ENCODE results near the gene PMEL. TPM values are rescaled to one million over a fixed set of nuclear protein-coding genes. Genes with fewer than 3 reads are reported as not detected.

PMEL gene
- total RNA-seq, 1 experiment from 2014 or later, result 2.0 TPM

GRCh38 chr12:55969356-55969755, 3.5 kb upstream of the PMEL start:
- POLR2A ChIA-PET (ENCODE audit: unreplicated experiment), result no interaction called here

GRCh38 chr12:55966408-55967281, 803 bp upstream of the PMEL start, which contains the start of gene CDK2:
CDK2 (plus strand) TSS chr12:55966830; CDS start chr12:55967009, 179 bp downstream.
- no peak within 1 kb of the TSS; the same call in 1 of the 2 replicates for H3K27ac ChIP-seq (ENCODE audit: low read length)
- H3K27me3 ChIP-seq (ENCODE audit: low read length), result no peaks in the 10 kb centered on the region
- intact Hi-C loops (cut with micrococcal nuclease), result no loop called here
- H3K9me3 ChIP-seq (ENCODE audit: low read length), result no peaks in the 10 kb centered on the region
- H3K4me1 ChIP-seq (ENCODE audit: insufficient read depth, low read length), result peaks cover 24% of the 10 kb centered on the region
- no peaks in the 10 kb centered on the region for H3F3A ChIP-seq (ENCODE audit: low read length, unreplicated experiment)
- BruUV-seq (replicated peaks), result TSS peak; percentile 73
- peak within 1 kb of the TSS; percentile 87 for H3K9ac ChIP-seq (ENCODE audit: low read length)
- ChIA-PET POLR2A (ENCODE audit: unreplicated experiment) (no interaction called here), CTCF (interaction anchor here (0.7 to 1.2 kb wide), 2 partner anchors 63 to 228 kb away, joined by 12 to 14 read pairs; no protein-coding TSS in a partner anchor)
- peaks cover 25% of the 10 kb centered on the region for H3K79me2 ChIP-seq (ENCODE audit: low read length)
- peak within 1 kb of the TSS; percentile 90 for H2AFZ ChIP-seq (ENCODE audit: low read length)
- H3K4me2 ChIP-seq (ENCODE audit: low read length), result peak within 1 kb of the TSS; percentile 89
- 0 out of 2 replicates have a peak, but pooled peaks cover 2% of the 10 kb centered on the region for H3K36me3 ChIP-seq (ENCODE audit: low read depth, low read length)
- no peak for TF ChIP-seq EZH2 (IDR thresholded peaks at IDR 0.05; ENCODE audit: low read length, unreplicated experiment)
- TF ChIP-seq EZH2phosphoT487 (IDR thresholded peaks at IDR 0.05; ENCODE audit: borderline replicate concordance, low read length), result no peak
- TF ChIP-seq CTCF (conservative IDR thresholded peaks at IDR 0.05; ENCODE audit: low read depth, low read length), result no peak
- DNase-seq, result peak; percentile 86
- peak; percentile 96 for ATAC-seq
- peak within 1 kb of the TSS; percentile 80 for H3K4me3 ChIP-seq (ENCODE audit: low read length)
- no peaks in the 10 kb centered on the region for H3K9me2 ChIP-seq (replicated peaks; ENCODE audit: low read length)
- H4K20me1 ChIP-seq (ENCODE audit: low read length), result no peaks in the 10 kb centered on the region

More at GRCh38 chr12:55969356-55969755, 3.5 kb upstream of the PMEL start:
- no peak for DNase-seq
- H3K9me3 ChIP-seq (ENCODE audit: low read length), result no peaks in the 10 kb centered on the region
- no peaks in the 10 kb centered on the region for H3K27me3 ChIP-seq (ENCODE audit: low read length)
- H3F3A ChIP-seq (ENCODE audit: low read length, unreplicated experiment), result peaks cover 5% of the 10 kb centered on the region
- H3K4me1 ChIP-seq (ENCODE audit: insufficient read depth, low read length), result peaks cover 37% of the 10 kb centered on the region
- no peak for ATAC-seq
- peaks cover 30% of the 10 kb centered on the region for H3K79me2 ChIP-seq (ENCODE audit: low read length)
- H3K36me3 ChIP-seq (ENCODE audit: low read depth, low read length), result 0 out of 2 replicates have a peak, but pooled peaks cover 2% of the 10 kb centered on the region
- no peaks in the 10 kb centered on the region for H4K20me1 ChIP-seq (ENCODE audit: low read length)
- H3K4me3 ChIP-seq (ENCODE audit: low read length), result no peak overlapping the region
- BruUV-seq (replicated peaks), result no TSS peak
- intact Hi-C loops (cut with micrococcal nuclease), result no loop called here
- no peak overlapping the region for H3K4me2 ChIP-seq (ENCODE audit: low read length)
- CTCF ChIA-PET, result no interaction called here
- no peak overlapping the region for H3K9ac ChIP-seq (ENCODE audit: low read length)
- H2AFZ ChIP-seq (ENCODE audit: low read length), result no peak overlapping the region
- TF ChIP-seq EZH2 (IDR thresholded peaks at IDR 0.05; ENCODE audit: low read length, unreplicated experiment) (no peak), CTCF (conservative IDR thresholded peaks at IDR 0.05; ENCODE audit: low read depth, low read length) (no peak), EZH2phosphoT487 (IDR thresholded peaks at IDR 0.05; ENCODE audit: borderline replicate concordance, low read length) (no peak)
- H3K9me2 ChIP-seq (replicated peaks; ENCODE audit: low read length), result no peaks in the 10 kb centered on the region
- no peak overlapping the region for H3K27ac ChIP-seq (ENCODE audit: low read length)

- ATAC-seq (no peak), DNase-seq (no peak)
- Histone ChIP-seq H3K4me2 (ENCODE audit: low read length) (no peak overlapping the region), H3K9me2 (replicated peaks; ENCODE audit: low read length) (no peaks in the 10 kb centered on the region), H3F3A (ENCODE audit: low read length, unreplicated experiment) (no peaks in the 10 kb centered on the region), H3K4me1 (ENCODE audit: insufficient read depth, low read length) (peaks cover 19% of the 10 kb centered on the region), H3K27me3 (ENCODE audit: low read length) (no peaks in the 10 kb centered on the region), H4K20me1 (ENCODE audit: low read length) (no peaks in the 10 kb centered on the region), H3K79me2 (ENCODE audit: low read length) (peaks cover 25% of the 10 kb centered on the region), H3K27ac (ENCODE audit: low read length) (no peak overlapping the region), H3K9me3 (ENCODE audit: low read length) (no peaks in the 10 kb centered on the region), H3K9ac (ENCODE audit: low read length) (no peak overlapping the region), H3K36me3 (ENCODE audit: low read depth, low read length) (no peaks in the 10 kb centered on the region), H2AFZ (ENCODE audit: low read length) (no peak overlapping the region), H3K4me3 (ENCODE audit: low read length) (no peak overlapping the region)
- TF ChIP-seq EZH2 (IDR thresholded peaks at IDR 0.05; ENCODE audit: low read length, unreplicated experiment) (no peak), EZH2phosphoT487 (IDR thresholded peaks at IDR 0.05; ENCODE audit: borderline replicate concordance, low read length) (no peak), CTCF (conservative IDR thresholded peaks at IDR 0.05; ENCODE audit: low read depth, low read length) (no peak)
- intact Hi-C loops (cut with micrococcal nuclease), result no loop called here
- no TSS peak for BruUV-seq (replicated peaks)
- CTCF ChIA-PET, result interaction anchor here (0.6 kb wide), 1 partner anchor 447 kb away, joined by 3 read pairs; no protein-coding TSS in a partner anchor
- POLR2A ChIA-PET (ENCODE audit: unreplicated experiment), result no interaction called here
Observed at GRCh38 chr12:55965240-55965639, 602 bp downstream of the PMEL start.

All from PC-3 (cell line).